ENCODE data around the gene PRKRA. TPM values are rescaled to one million over a fixed set of nuclear protein-coding genes. Genes with fewer than 3 reads are reported as not detected.
A peak's percentile ranks its signal among the peaks of the same experiment; 100 is the strongest.

PRKRA gene
- total RNA-seq, 5 donors from 2014 or later (not counting 1 experiment from before 2014, with no cell fraction given) = 49.4 to 98.7 (median 52.7) TPM

DNA sequence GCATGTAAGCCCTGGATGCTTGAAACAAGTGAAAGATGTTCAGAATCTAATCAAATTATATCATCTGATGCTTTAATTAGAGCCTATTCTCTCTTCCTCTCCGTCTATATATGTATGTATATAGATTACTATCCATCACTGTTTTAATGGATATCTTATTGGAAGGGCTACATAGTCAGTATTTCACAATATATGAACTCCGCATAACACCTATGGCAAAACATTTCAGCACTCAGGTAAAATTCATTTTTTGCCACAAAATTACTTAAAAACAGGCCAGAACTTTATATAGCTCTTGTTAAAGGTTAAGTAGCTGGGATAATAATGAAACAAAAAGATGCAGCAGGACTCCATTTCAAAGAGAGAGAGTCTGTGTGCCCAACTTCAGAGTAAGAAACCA, 1.4 kb upstream of the PRKRA start:
- Mint-ChIP-seq H3K4me3 (peak overlapping the region; percentile 66 to 88 (median 83)), H3K27ac (no peak overlapping the region), H3K9me3 (no peaks in the 10 kb centered on the region), H3K36me3 (peaks cover 10% of the 10 kb centered on the region), H3K4me1 (peaks cover 25 to 33% (median 32%) of the 10 kb centered on the region in 3 donors), H3K27me3 (no peaks in the 10 kb centered on the region)
- Histone ChIP-seq H3K27ac (ENCODE audit: low read length) (no peak overlapping the region), H3K36me3 (ENCODE audit: control insufficient read depth in 2 of 2, extremely low read depth in 1 of 2, insufficient read depth in 1 of 2, low read length in 1 of 2) (peaks cover 0 to 10% of the 10 kb centered on the region in 2 donors), H3K9me3 (no peaks in the 10 kb centered on the region), H3K4me1 (ENCODE audit: control insufficient read depth in 1 of 2, extremely low read depth in 1 of 2, insufficient read depth in 2 of 2, low read length in 2 of 2) (peaks cover 10 to 27% of the 10 kb centered on the region in 2 experiments), H3K4me3 (ENCODE audit: control insufficient read depth in 1 of 2, extremely low read depth in 1 of 2, low read length in 1 of 2) (no peak overlapping the region), H3K27me3 (replicated peaks in 1 of 2; ENCODE audit: control insufficient read depth in 2 of 2, extremely low read depth in 1 of 2, insufficient read depth in 2 of 2, low read length in 1 of 2) (no peaks in the 10 kb centered on the region)
- ATAC-seq (replicated peaks in 1 of 4) (no peak), DNase-seq (no peak)
- CTCF ChIA-PET = interaction anchor here in 1 of 2 donors (1.0 kb wide), 1 partner anchor 38 kb away, joined by 3 read pairs; no protein-coding TSS in a partner anchor
- WGBS (ENCODE audit: insufficient coverage) = no CpG with 5 or more reads among the region's 2 CpGs
- POLR2A ChIA-PET = interaction anchor here in 1 of 2 donors (0.6 kb wide), 1 partner anchor 1188 kb away, joined by 4 read pairs; the partner anchor contains the start of gene NFE2L2

DNA sequence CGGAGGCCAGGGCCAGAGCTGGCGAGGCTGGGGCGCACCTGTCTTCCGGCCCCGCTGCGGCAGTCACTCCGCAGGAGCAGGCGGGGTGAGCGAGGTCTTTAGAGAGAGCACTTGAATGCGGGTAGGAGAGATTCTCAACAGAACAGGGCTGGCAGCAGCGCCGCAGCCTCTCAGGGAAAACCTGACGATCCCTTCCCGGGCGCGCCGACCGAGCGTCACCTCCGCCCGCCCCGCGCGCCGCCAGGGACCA, 526 bp downstream of the PRKRA start:
- H3K4me1 ChIP-seq (ENCODE audit: control insufficient read depth in 1 of 2, extremely low read depth in 1 of 2, insufficient read depth in 2 of 2, low read length in 2 of 2) = peaks cover 10 to 27% of the 10 kb centered on the region in 2 experiments
- WGBS (ENCODE audit: insufficient coverage) = under 1% methylated on average over 25 of the region's 25 CpGs
- no peaks in the 10 kb centered on the region for H3K9me3 ChIP-seq
- no peaks in the 10 kb centered on the region for H3K27me3 ChIP-seq (replicated peaks in 1 of 2; ENCODE audit: control insufficient read depth in 2 of 2, extremely low read depth in 1 of 2, insufficient read depth in 2 of 2, low read length in 1 of 2)
- H3K4me3 ChIP-seq (ENCODE audit: control insufficient read depth in 1 of 2, extremely low read depth in 1 of 2, low read length in 1 of 2) = peak overlapping the region; percentile 80 to 95
- peaks cover 0 to 24% of the 10 kb centered on the region in 2 donors for H3K36me3 ChIP-seq (ENCODE audit: control insufficient read depth in 2 of 2, extremely low read depth in 1 of 2, insufficient read depth in 1 of 2, low read length in 1 of 2)
- Mint-ChIP-seq H3K4me1 (peaks cover 25 to 33% (median 32%) of the 10 kb centered on the region in 3 donors), H3K36me3 (peaks cover 15% of the 10 kb centered on the region), H3K27me3 (no peaks in the 10 kb centered on the region), H3K9me3 (no peaks in the 10 kb centered on the region), H3K4me3 (peak overlapping the region; percentile 86 to 88 (median 87)), H3K27ac (peak overlapping the region; percentile 86 to 91)
- H3K27ac ChIP-seq (ENCODE audit: low read length) = peak overlapping the region; percentile 91
- ATAC-seq (replicated peaks in 1 of 4) (peak; percentile 54 to 64 (median 64)), DNase-seq (peak in 31 of 35 experiments; percentile 60 to 91 (median 74))
- POLR2A ChIA-PET = interaction anchor here in 1 of 2 donors (0.9 to 1.2 kb wide), 6 partner anchors 9 to 36 kb away, joined by 3 to 13 read pairs (median 4); no protein-coding TSS in a partner anchor
- CTCF ChIA-PET = interaction anchor here in 1 of 2 donors (0.6 to 1.8 kb wide), 5 partner anchors 28 to 72 kb away, joined by 3 to 13 read pairs (median 3); partner anchors contain the start of gene FKBP7

DNA sequence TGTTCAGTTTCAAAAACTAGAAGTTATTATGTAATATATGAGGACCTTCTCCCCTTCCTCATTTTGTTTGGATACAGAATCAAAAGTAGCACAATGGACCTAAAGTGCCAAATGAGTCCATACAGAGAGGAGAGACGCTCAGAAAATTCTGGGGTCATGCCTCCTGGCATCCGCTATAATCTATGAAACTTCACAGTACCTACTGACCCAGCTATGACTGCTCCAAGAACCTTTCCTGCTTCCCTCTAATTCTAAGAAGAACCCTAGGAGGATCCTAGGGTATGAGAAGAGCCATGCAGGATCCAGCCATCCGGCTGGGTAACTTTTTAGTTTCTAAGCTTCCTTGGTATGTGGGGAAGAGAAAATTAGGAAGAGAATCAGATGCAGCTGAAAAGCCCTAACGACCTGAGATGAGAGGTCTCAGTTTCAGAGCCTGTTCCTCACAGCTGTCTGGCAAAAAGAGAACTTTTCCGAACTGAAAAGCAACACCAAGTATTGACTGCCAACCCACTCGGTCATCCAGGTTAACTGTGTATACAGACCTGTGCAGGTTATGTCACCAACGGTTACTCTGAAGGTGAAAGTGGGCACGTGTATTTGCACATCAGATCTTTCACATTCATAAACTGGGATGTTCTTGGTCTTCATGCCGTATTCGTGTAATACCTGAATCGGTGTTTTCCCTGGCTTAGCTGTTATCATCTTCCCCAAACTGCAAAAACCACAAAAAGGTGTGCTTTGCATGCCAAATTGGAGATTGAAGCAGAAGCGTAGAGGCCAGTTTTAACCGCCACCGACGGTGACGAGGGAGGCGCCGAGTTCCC, 1.1 kb downstream of the PRKRA start:
- Mint-ChIP-seq H3K4me3 (peak overlapping the region; percentile 86 to 88 (median 87)), H3K36me3 (peaks cover 21% of the 10 kb centered on the region), H3K27ac (peak overlapping the region; percentile 86 to 91), H3K9me3 (no peaks in the 10 kb centered on the region), H3K27me3 (no peaks in the 10 kb centered on the region), H3K4me1 (peaks cover 28 to 37% (median 37%) of the 10 kb centered on the region in 3 donors)
- ATAC-seq (replicated peaks in 1 of 4) (no peak), DNase-seq (peak in 2 of 35 experiments; percentile 3 to 84)
- 6% methylated on average over 13 of the region's 18 CpGs for WGBS (ENCODE audit: insufficient coverage)
- peak overlapping the region; percentile 80 to 95 for H3K4me3 ChIP-seq (ENCODE audit: control insufficient read depth in 1 of 2, extremely low read depth in 1 of 2, low read length in 1 of 2)
- H3K36me3 ChIP-seq (ENCODE audit: control insufficient read depth in 2 of 2, extremely low read depth in 1 of 2, insufficient read depth in 1 of 2, low read length in 1 of 2) = peaks cover 0 to 30% of the 10 kb centered on the region in 2 donors
- peaks cover 10 to 27% of the 10 kb centered on the region in 2 experiments for H3K4me1 ChIP-seq (ENCODE audit: control insufficient read depth in 1 of 2, extremely low read depth in 1 of 2, insufficient read depth in 2 of 2, low read length in 2 of 2)
- peak overlapping the region; percentile 91 for H3K27ac ChIP-seq (ENCODE audit: low read length)
- ChIA-PET POLR2A (interaction anchor here (0.5 to 1.2 kb wide), 8 partner anchors 8 to 66 kb away, joined by 3 to 13 read pairs (median 4); no protein-coding TSS in a partner anchor), CTCF (interaction anchor here in 1 of 2 donors (0.6 to 1.8 kb wide), 3 partner anchors 35 to 73 kb away, joined by 3 to 13 read pairs (median 4); no protein-coding TSS in a partner anchor)
- H3K9me3 ChIP-seq = no peaks in the 10 kb centered on the region
- no peaks in the 10 kb centered on the region for H3K27me3 ChIP-seq (replicated peaks in 1 of 2; ENCODE audit: control insufficient read depth in 2 of 2, extremely low read depth in 1 of 2, insufficient read depth in 2 of 2, low read length in 1 of 2)

DNA sequence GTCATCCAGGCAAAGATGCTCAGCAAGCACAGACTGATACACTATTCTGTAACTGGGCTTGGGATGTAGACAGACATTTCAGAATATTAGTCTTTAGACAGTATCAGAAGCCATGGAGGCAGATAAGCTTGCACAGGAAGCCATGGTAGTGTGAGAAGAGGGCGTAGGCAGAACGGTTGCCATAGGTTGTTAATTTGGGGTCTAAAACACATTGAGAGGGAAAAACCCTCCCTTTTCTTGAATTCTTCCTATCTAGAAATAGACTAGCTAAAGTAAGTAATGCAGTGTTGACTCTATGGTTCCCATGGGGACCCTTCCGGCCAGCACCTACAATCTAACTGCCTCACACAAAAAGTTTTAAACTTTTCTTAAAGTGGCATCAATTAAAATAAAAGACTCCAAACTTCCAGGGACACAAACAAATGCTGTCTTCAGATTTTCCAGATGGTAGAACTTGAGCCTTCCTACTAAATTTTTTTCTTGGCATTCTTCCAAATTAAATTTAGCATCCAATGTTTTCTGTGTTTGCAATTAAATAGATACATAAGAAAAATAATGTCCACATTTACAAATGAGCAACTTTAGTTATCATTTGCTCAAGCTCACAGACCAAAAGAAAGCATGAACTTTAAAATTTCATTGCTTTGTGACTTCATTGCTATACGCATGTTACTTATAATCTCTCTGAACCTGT, 1.9 kb downstream of the PRKRA start:
- H3K9me3 Mint-ChIP-seq = no peaks in the 10 kb centered on the region
- peak in 1 of 35 experiments; percentile 13 for DNase-seq
- H3K4me3 ChIP-seq (ENCODE audit: control insufficient read depth in 1 of 2, extremely low read depth in 1 of 2, low read length in 1 of 2) = no peak overlapping the region
- peaks cover 0 to 35% of the 10 kb centered on the region in 2 donors for H3K36me3 ChIP-seq (ENCODE audit: control insufficient read depth in 2 of 2, extremely low read depth in 1 of 2, insufficient read depth in 1 of 2, low read length in 1 of 2)
- H3K27me3 ChIP-seq (replicated peaks in 1 of 2; ENCODE audit: control insufficient read depth in 2 of 2, extremely low read depth in 1 of 2, insufficient read depth in 2 of 2, low read length in 1 of 2) = no peaks in the 10 kb centered on the region
- H3K4me3 Mint-ChIP-seq = peak overlapping the region; percentile 13 to 88 (median 86)
- peak overlapping the region; percentile 91 for H3K27ac ChIP-seq (ENCODE audit: low read length)
- peaks cover 31 to 43% (median 37%) of the 10 kb centered on the region in 3 donors for H3K4me1 Mint-ChIP-seq
- no peaks in the 10 kb centered on the region for H3K27me3 Mint-ChIP-seq
- peaks cover 10 to 27% of the 10 kb centered on the region in 2 experiments for H3K4me1 ChIP-seq (ENCODE audit: control insufficient read depth in 1 of 2, extremely low read depth in 1 of 2, insufficient read depth in 2 of 2, low read length in 2 of 2)
- no peak for ATAC-seq (replicated peaks in 1 of 4)
- H3K36me3 Mint-ChIP-seq = peaks cover 27% of the 10 kb centered on the region
- peak overlapping the region; percentile 12 to 91 for H3K27ac Mint-ChIP-seq
- POLR2A ChIA-PET = interaction anchor here (0.5 to 1.1 kb wide), 6 partner anchors 8 to 67 kb away, joined by 3 to 9 read pairs (median 4); no protein-coding TSS in a partner anchor
- CTCF ChIA-PET = interaction anchor here in 1 of 2 donors (1.0 kb wide), 1 partner anchor 74 kb away, joined by 4 read pairs; no protein-coding TSS in a partner anchor
- no CpG with 5 or more reads among the region's 4 CpGs for WGBS (ENCODE audit: insufficient coverage)
- H3K9me3 ChIP-seq = no peaks in the 10 kb centered on the region

DNA sequence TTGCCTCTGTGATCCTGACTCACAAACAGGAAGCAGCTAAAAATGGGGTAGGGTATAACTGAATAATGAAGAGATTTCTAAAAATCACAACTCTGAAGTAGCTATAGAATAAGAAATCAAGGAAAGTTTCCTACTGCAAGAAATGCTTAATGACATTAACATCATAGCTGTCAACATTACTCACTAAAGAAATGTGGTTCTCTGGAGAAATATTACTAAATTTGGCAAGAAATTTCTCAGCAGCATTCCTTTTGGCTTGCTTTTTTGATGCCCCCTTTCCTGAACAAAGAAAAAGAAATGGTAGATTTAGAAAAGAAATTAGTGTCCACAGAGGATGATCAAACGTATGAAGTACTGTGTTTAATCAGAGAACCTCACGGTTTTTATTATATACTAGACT, 9.5 kb downstream of the PRKRA start:
- no peaks in the 10 kb centered on the region for H3K4me1 ChIP-seq (ENCODE audit: control insufficient read depth in 1 of 2, extremely low read depth in 1 of 2, insufficient read depth in 2 of 2, low read length in 2 of 2)
- POLR2A ChIA-PET = interaction anchor here (0.6 kb wide), 5 partner anchors 8 to 119 kb away, joined by 3 to 9 read pairs (median 4); no protein-coding TSS in a partner anchor
- DNase-seq (no peak), ATAC-seq (replicated peaks in 1 of 4) (no peak)
- no peaks in the 10 kb centered on the region for H3K27me3 Mint-ChIP-seq
- H3K27me3 ChIP-seq (replicated peaks in 1 of 2; ENCODE audit: control insufficient read depth in 2 of 2, extremely low read depth in 1 of 2, insufficient read depth in 2 of 2, low read length in 1 of 2) = no peaks in the 10 kb centered on the region
- H3K27ac ChIP-seq (ENCODE audit: low read length) = no peak overlapping the region
- peaks cover 54% of the 10 kb centered on the region for H3K36me3 Mint-ChIP-seq
- peaks cover 4 to 52% of the 10 kb centered on the region in 2 donors for H3K36me3 ChIP-seq (ENCODE audit: control insufficient read depth in 2 of 2, extremely low read depth in 1 of 2, insufficient read depth in 1 of 2, low read length in 1 of 2)
- H3K9me3 ChIP-seq = no peaks in the 10 kb centered on the region
- no peak overlapping the region for H3K4me3 ChIP-seq (ENCODE audit: control insufficient read depth in 1 of 2, extremely low read depth in 1 of 2, low read length in 1 of 2)
- WGBS (ENCODE audit: insufficient coverage) = no CpG with 5 or more reads among the region's 2 CpGs
- no peak overlapping the region for H3K4me3 Mint-ChIP-seq
- CTCF ChIA-PET = interaction anchor here (0.6 to 1.1 kb wide), 3 partner anchors 26 to 44 kb away, joined by 3 to 5 read pairs (median 3); no protein-coding TSS in a partner anchor
- peaks cover 9 to 22% (median 10%) of the 10 kb centered on the region in 3 donors for H3K4me1 Mint-ChIP-seq
- no peaks in the 10 kb centered on the region for H3K9me3 Mint-ChIP-seq
- H3K27ac Mint-ChIP-seq = no peak overlapping the region

All from T-cell (primary cell).